LNCAP (cell line): ENCODE results near the gene DENND4A.

Experiments used
- CTCF ChIP-seq: fragments of 450-650 bp; IDR thresholded peaks from 2 replicates; pipeline ENCODE4 v1.5.1; 2017; ENCODE audit warnings: mild to moderate bottlenecking

DENND4A gene

GRCh38 chr15:65796610-65797078 lies 4.6 kb upstream of the DENND4A start:
- no peak for TF ChIP-seq CTCF

GRCh38 chr15:65795663-65796216 lies 3.6 kb upstream of the DENND4A start:
- TF ChIP-seq CTCF, result no peak

- TF ChIP-seq CTCF, result no peak
Observed at GRCh38 chr15:65793818-65794104, 1.7 kb upstream of the DENND4A start.

GRCh38 chr15:65792988-65793817 lies 1.1 kb upstream of the DENND4A start:
- no peak for TF ChIP-seq CTCF

- no peak for TF ChIP-seq CTCF
Observed at GRCh38 chr15:65791335-65792137, 557 bp downstream of the DENND4A start.

GRCh38 chr15:65790694-65791334 lies 1.3 kb downstream of the DENND4A start:
- TF ChIP-seq CTCF, result no peak

GRCh38 chr15:65789759-65790425 lies 2.2 kb downstream of the DENND4A start:
- no peak for TF ChIP-seq CTCF
